AG09309 (cell line): Measurements from ENCODE around the gene DGKQ.
"Not testable (repeated sequence)": the region's sequence is repeated elsewhere in the genome, so short reads cannot be mapped to it uniquely, and the experiment has no call there.

Experiments used
- DNase-seq: peaks from one replicate; pipeline ENCODE4 v3.0.0-alpha.2; 2010; ENCODE audit warnings: low read depth
- H3K4me3 ChIP-seq: 2 replicates; pipeline ENCODE4 v1.5.1; 2011; ENCODE audit warnings: mild to moderate bottlenecking, low read depth, low read length, moderate library complexity; ENCODE audit not compliant: control insufficient read depth
- CTCF ChIP-seq: IDR thresholded peaks from 2 replicates; pipeline ENCODE4 v1.5.1; 2011; ENCODE audit warnings: mild to moderate bottlenecking, low read depth, low read length, inconsistent platforms; ENCODE audit not compliant: insufficient read depth, control insufficient read depth; ENCODE audit errors: missing control alignments

DGKQ gene

GRCh38 chr4:1002131-1002630 is 28.8 kb upstream of the DGKQ start:
- no peak overlapping the region for H3K4me3 ChIP-seq
- TF ChIP-seq CTCF = no peak
- DNase-seq = no peak

GRCh38 chr4:1001561-1002130 is 28.3 kb upstream of the DGKQ start:
- TF ChIP-seq CTCF = no peak
- no peak for DNase-seq
- no peak overlapping the region for H3K4me3 ChIP-seq

GRCh38 chr4:1000686-1001260 is 27.4 kb upstream of the DGKQ start:
- DNase-seq = no peak
- no peak overlapping the region for H3K4me3 ChIP-seq
- no peak for TF ChIP-seq CTCF

- TF ChIP-seq CTCF = no peak
- no peak for DNase-seq
- no peak overlapping the region for H3K4me3 ChIP-seq
Observed at GRCh38 chr4:999882-1000425, 26.6 kb upstream of the DGKQ start.

- not testable (repeated sequence) for DNase-seq, H3K4me3 ChIP-seq
Observed at GRCh38 chr4:999240-999863, 26.0 kb upstream of the DGKQ start.

- DNase-seq = no peak
- H3K4me3 ChIP-seq = no peak overlapping the region
- TF ChIP-seq CTCF = no peak
Observed at GRCh38 chr4:998096-998691, 24.8 kb upstream of the DGKQ start.
